Globus pallidus (tissue), 1 donor: ENCODE measurements around the gene UBL5.
"Not testable (repeated sequence)": the region's sequence is repeated elsewhere in the genome, so short reads cannot be mapped to it uniquely, and the experiment has no call there.

ENCODE experiments used
- DNase-seq: peaks from one replicate; pipeline ENCODE4 v3.0.0-alpha.2; 2015; ENCODE audit warnings: low spot score

UBL5 gene

GRCh38 chr19:9811139-9811538 is 16.6 kb upstream of the UBL5 start:
- DNase-seq = no peak

- no peak for DNase-seq
Measured at GRCh38 chr19:9818175-9818733, 9.5 kb upstream of the UBL5 start.

- peak; percentile 100 for DNase-seq
Measured at GRCh38 chr19:9818734-9819595, 8.8 kb upstream of the UBL5 start, which contains the start of gene FBXL12. Gene FBXL12 (minus strand): TSS chr19:9819079. CDS start chr19:9818813, 266 bp downstream.

GRCh38 chr19:9819596-9819909 is 8.2 kb upstream of the UBL5 start:
- no peak for DNase-seq

- not testable (repeated sequence) for DNase-seq
Measured at GRCh38 chr19:9820034-9820433, 7.7 kb upstream of the UBL5 start.

GRCh38 chr19:9823816-9824215 is 3.9 kb upstream of the UBL5 start:
- DNase-seq = no peak

GRCh38 chr19:9828551-9829063 is 889 bp downstream of the UBL5 start:
- no peak for DNase-seq

- DNase-seq = no peak
Measured at GRCh38 chr19:9834307-9834725, 6.6 kb downstream of the UBL5 start.

- peak; percentile 98 for DNase-seq
Measured at GRCh38 chr19:9834726-9835506, 7.2 kb downstream of the UBL5 start, which contains the start of gene PIN1. Gene PIN1 (plus strand): TSS chr19:9835318. CDS start chr19:9835345, 27 bp downstream.

GRCh38 chr19:9835507-9835949 is 7.8 kb downstream of the UBL5 start:
- no peak for DNase-seq

GRCh38 chr19:9836021-9836420 is 8.3 kb downstream of the UBL5 start:
- no peak for DNase-seq

GRCh38 chr19:9838324-9838723 is 10.6 kb downstream of the UBL5 start:
- DNase-seq = no peak

GRCh38 chr19:9839415-9839814 is 11.7 kb downstream of the UBL5 start:
- no peak for DNase-seq

- no peak for DNase-seq
Measured at GRCh38 chr19:9842834-9843625, 15.3 kb downstream of the UBL5 start.

- not testable (repeated sequence) for DNase-seq
Measured at GRCh38 chr19:9843626-9844273, 16.0 kb downstream of the UBL5 start.

GRCh38 chr19:9847087-9847671 is 19.5 kb downstream of the UBL5 start:
- no peak for DNase-seq

- no peak for DNase-seq
Measured at GRCh38 chr19:9848060-9848459, 20.3 kb downstream of the UBL5 start.

- DNase-seq = no peak
Measured at GRCh38 chr19:9848762-9849161, 21.0 kb downstream of the UBL5 start.

- no peak for DNase-seq
Measured at GRCh38 chr19:9849791-9850190, 22.1 kb downstream of the UBL5 start.

- no peak for DNase-seq
Measured at GRCh38 chr19:9850235-9850959, 22.7 kb downstream of the UBL5 start.
